AML-193 (cell line): Measurements from ENCODE around the gene PTPN7.
"Not testable (repeated sequence)": the region's sequence is repeated elsewhere in the genome, so short reads cannot be mapped to it uniquely, and the experiment has no call there.

ENCODE experiments used
- DNase-seq, 2 experiments: peaks; one replicate each; lab custom pipeline; 2025; lab: John Stamatoyannopoulos, UW

The PTPN7 gene

DNA sequence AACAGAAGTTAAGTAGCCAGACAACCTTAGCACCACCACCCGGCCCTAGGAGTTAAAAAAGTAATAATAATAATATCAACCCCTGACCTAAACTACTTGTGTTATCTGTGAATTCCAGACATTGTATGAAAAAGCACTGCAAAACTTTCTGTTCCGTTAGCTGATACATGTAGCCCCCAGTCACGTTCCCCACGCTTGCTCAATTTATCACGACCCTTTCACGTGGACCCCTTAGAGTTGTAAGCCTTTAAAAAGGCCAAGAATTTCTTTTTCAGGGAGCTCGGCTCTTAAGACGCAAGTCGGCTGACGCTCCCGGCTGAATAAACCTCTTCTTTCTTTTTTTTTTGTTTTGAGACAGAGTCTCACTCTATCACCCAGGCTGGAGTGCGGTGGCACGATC, 6.7 kb upstream of the PTPN7 start:
- DNase-seq = not testable (repeated sequence)

DNA sequence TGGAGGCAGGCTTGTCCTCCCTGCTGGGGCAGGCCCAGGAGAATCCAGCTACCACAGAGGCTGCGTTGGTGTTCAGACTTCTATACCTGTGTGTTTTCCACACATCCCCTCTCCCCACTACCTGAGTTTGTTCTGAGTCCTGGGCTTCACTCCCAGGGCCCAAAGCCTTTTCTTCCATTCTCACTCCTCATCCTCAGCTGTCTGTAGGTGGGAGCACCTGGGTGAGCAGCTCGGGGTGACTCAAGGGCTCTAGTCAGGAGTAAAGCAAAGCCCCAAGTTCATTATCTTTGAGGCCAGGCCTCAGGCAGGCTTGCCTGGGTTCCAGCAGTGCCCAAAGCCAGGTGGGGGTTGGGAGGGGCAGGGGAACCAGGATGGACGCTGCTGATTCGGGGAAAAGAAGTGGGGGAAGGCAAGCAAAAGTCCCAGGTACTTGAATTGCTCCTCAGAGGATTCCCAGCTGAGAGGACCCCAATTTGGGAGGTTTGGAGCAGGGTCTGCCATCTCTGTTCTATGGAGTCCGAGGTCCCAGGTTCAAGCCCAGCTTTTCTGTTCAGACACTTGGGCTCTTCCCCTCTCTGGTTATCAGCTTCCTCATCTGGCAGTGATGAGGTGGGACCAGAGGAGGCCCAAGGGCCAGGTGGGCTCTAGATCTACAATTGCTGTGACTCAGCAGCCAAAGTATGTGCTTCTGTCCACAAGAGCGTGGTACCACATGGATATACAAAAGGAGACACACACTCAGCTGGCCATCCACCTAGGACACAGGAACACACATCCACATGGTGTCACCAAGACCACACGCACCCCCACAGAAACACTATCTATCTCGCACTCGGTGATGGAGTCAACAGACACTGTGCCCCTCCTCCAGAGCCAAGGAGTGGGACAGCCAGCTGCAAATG, 5.8 kb upstream of the PTPN7 start:
- DNase-seq = no peak

GRCh38 chr1:202165267-202165941, 5.0 kb upstream of the PTPN7 start:
- no peak for DNase-seq

DNA sequence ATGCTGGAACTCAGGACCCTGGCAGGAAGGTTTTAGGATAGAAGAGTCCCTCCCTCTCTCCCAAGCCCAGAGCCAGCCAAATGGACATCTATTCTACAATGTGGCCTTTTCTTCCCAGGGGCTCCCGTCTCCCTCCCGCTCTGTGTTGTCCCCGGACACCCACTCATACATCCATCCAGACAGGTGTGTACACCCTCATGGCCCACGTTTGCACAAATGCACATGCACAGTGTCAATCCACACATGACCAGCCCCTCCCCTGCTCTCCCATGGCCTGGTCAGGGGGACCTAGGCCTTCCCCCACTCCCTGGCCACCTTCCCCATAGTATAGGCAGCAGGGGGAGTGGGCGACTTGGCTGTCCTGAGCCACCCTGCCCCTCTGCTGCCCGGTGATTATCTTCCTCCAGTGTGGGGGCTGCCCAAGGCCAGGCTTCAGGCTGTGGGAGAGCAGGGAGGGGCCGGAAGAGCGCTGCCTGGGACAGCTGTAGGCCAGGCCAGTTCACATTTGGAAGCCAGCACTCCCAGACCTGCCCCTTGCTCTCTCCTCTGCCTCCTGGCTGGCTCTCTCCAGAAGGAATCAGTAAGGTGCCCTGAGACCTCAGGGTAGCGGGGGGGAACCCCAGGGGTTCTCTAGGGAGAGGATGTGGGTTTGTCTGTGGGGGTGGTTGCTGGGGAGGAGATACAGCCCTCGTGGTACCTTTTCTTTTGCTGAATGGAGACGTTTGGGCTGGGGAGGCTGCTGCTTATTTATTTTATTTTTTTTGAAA, 4.1 kb upstream of the PTPN7 start:
- no peak for DNase-seq

GRCh38 chr1:202163281-202164270, 3.2 kb upstream of the PTPN7 start:
- DNase-seq = no peak

- DNase-seq = peak; percentile 33 to 43
Measured at GRCh38 chr1:202162418-202163280, 2.2 kb upstream of the PTPN7 start.

DNA sequence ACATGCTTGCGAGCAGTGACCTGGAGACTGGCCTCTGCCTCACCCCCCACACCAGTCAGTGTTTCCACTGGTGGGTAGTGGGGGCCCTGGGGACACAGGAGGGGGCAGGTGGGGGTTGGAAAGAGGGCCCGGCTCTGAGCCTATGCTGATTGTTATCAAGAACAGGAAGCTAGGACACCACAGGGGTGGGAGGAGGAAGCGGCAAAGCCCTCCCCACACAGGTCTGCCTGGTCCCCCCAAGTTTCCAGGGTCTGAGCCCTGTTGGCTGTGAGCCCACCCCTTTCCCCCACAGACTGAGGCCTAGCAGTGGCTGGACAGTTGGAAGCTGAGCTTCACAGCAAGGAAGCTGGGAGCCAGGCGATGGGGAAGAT, 1.6 kb upstream of the PTPN7 start:
- peak in 1 of 2 experiments; percentile 34 for DNase-seq

DNA sequence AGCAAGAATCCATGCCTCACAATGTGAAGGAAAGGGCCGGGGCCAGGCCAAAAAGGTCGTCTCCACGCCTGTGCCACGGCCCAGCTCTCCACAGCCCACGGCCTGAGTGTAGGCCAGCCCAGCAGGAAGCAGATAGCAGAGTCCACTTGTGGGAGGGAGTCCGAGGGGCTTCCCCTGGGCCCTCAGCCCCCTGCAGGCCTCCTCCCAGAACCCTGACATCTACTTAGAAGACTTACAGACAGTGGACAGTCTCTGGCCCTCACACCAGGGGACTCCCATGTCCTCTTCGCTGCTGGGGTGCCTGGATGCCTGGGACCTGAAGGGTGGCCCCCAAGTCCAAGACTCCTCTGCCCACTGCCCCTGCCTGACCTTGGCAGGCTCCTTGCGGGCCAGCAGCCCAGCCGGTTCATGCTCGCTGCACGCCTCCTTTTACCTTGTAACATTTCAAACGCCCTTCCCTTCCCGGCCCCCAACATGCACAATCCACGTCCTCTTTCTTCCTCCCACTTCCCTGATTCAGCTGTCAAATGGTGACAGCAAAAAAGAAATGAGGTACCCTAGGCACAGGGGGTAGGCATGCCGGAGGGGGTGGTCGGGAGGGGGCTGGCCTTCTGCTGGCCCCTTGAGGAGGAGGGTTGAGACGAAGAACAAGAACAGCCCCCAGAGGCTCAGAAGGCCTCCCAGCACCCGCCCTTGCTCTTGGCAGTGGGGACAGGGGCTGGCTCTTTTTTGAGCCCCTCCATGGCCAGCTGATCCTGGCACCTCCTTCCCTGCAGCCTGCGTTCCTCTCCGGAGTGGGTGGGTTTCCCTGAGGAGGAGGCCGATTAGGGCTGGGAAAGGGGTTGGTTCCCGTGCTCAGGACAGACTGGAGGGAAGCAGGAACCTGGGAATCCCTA, 997 bp upstream of the PTPN7 start:
- no peak for DNase-seq

- peak in 1 of 2 experiments; percentile 27 for DNase-seq
Measured at GRCh38 chr1:202159534-202160371, 649 bp downstream of the PTPN7 start.

DNA sequence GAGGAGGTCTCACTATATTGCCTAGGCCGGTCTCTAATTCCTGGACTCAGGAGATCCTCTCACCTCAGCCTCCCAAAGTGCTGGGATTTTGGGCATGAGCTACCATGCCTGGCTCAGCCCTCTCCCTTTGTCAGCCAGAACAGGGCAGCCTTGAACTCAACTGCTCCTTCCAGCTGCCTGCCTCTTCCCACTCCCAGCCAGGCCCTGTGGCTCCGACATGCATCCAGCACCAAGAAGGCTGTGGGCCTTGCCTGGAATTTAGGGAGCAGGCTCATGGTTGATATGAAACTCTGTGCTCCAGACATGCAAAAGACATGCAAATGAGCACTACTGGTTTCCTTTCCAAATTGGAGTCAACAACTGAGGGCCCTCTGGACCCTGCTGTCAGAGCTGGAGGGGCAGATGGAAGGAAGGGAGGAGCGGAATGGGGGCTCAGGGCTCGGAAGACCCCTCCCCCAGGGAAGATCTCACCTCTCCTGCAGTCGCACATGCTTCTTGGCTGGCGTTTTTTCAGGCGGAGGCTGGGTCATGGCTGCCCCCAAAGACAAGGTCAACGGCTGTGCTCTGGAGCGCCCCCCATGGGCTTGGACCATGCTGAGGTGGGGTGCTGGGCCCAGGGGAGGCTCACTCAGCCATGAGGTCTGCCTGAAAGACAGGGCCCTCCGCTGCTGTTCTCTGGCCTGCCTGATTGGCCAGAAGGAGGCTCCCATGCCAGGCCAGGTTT, 1.4 kb downstream of the PTPN7 start:
- peak; percentile 14 to 32 for DNase-seq

DNA sequence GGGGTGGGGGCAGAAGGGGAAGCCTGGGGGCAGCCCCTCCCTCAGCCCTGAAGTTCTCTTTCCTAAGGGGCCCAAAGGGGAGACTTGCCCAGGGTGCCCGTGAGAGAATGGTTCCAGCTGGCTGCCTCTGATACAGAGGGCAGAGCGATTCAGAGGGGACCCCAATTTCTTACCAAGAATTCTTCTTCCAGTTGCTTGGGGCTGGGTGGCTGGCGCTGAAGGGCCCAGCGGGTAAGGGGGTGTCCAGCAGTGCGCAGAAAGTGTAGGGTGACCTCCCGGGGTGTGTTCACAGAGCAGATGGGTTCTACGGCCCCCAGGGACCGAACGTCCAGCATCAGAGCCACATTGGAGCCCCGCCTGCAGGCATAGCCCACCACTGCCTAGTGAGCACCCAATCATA, 2.5 kb downstream of the PTPN7 start:
- DNase-seq = no peak

GRCh38 chr1:202156590-202156989, 3.8 kb downstream of the PTPN7 start:
- no peak for DNase-seq

- DNase-seq = no peak
Measured at GRCh38 chr1:202155478-202156021, 4.9 kb downstream of the PTPN7 start.

- DNase-seq = peak; percentile 23 to 45
Measured at GRCh38 chr1:202154766-202155477, 5.5 kb downstream of the PTPN7 start.

- DNase-seq = no peak
Measured at GRCh38 chr1:202154148-202154765, 6.1 kb downstream of the PTPN7 start.

DNA sequence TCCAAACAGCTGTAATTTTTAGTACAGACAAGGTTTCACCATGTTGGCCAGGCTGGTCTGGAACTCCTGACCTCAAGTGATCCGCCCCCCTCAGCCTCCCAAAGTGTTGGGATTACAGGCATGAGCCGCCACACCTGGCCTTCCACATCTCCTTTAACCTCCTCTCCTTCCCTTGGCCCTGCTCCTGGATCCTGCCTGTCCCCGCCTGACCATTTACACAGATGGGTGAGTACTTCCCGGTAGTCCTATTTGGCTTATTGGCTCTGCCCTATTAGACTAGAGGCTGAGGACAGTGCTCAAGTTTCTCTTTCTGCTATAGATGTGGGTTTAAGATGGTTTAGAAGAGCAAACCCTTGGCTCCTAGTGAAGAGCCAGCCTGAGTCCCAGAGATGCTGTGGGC, 7.1 kb downstream of the PTPN7 start:
- no peak for DNase-seq
